ENCODE measurements around the gene CREB3L4. TPM values are rescaled to one million over a fixed set of nuclear protein-coding genes. Genes with fewer than 3 reads are reported as not detected.

CREB3L4 gene
- polyA plus RNA-seq, 1 donor (not counting 4 experiments of a cell fraction or from before 2014, with no cell fraction given): 6.0 TPM

DNA sequence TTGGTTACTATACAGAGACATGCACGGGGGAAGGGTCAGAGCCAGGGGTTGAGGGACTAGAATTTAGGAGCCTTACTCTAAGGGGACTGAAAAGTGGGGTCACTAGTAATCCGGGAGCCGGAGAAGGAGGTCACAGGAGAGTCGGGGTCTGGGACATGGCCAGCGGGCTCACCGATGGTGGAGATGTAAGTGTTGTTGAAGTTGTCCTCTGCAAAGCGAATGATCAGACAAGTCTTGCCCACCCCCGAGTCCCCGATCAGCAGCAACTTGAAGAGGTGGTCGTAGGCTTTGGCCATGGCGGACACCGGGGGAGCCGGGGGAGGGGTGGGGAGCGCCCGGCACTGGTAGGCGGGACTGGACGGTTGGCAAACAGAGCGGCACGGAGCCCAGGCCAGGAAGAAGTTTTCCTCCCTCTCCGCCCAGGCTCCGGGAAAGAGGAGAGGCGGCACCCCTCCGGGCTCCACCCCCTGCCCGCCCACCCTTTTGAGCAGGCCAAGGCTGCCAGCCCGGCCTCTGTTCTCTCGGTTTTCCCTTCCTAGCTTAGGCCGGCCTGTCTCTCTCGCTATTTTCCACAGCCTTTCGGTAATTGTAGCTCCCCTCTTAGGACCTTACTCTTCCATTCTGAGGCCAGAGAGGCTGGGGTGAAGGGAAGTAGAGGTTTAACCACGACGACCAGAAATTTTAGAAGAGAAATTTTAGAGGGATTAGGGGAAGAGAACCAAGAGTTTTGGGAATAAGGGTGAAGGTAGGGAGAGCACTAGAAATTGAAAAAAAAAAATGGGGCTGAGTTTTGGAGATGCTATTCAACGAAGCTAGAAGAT, 18.4 kb downstream of the CREB3L4 start, which contains the start of gene RAB13:
TSS of gene RAB13 (minus strand) at position 399 of the 821 bp plus-strand sequence. CDS start at position 296, 103 bp downstream.
- Histone ChIP-seq H3K4me3 (ENCODE audit: control insufficient read depth in 2 of 3, extremely low read depth in 1 of 3, insufficient read depth in 2 of 3, low read depth in 1 of 3, low read length in 3 of 3) (peak within 1 kb of the TSS; percentile 76 to 93 (median 92)), H3K9me3 (ENCODE audit: control insufficient read depth, low read depth, low read length) (no peaks in the 10 kb centered on the region), H3K79me2 (ENCODE audit: control insufficient read depth, insufficient read depth, low read length) (peaks cover 13% of the 10 kb centered on the region), H3K4me2 (ENCODE audit: control insufficient read depth, extremely low read depth, insufficient read depth, low read depth, low read length) (peak within 1 kb of the TSS; percentile 99), H3K9me1 (ENCODE audit: control insufficient read depth, extremely low read depth, insufficient read depth, low read length) (no peaks in the 10 kb centered on the region), H3K36me3 (ENCODE audit: control insufficient read depth in 2 of 2, extremely low read depth in 1 of 2, insufficient read depth in 2 of 2, low read length in 2 of 2) (peaks cover 2 to 8% of the 10 kb centered on the region in 2 experiments), H4K20me1 (ENCODE audit: control insufficient read depth, extremely low read depth, insufficient read depth, low read length) (no peaks in the 10 kb centered on the region), H3K9ac (ENCODE audit: control insufficient read depth, extremely low read depth, insufficient read depth, low read length) (peak within 1 kb of the TSS; percentile 85), H2AFZ (ENCODE audit: control insufficient read depth, low read length) (peak within 1 kb of the TSS; percentile 92), H3K27ac (ENCODE audit: control insufficient read depth, insufficient read depth, low read length) (peak within 1 kb of the TSS; percentile 79), H3K27me3 (ENCODE audit: control insufficient read depth, extremely low read depth, insufficient read depth, low read length) (no peaks in the 10 kb centered on the region), H3K4me1 (ENCODE audit: control insufficient read depth, extremely low read depth, insufficient read depth, low read length) (peaks cover 15% of the 10 kb centered on the region)
- no peak for FAIRE-seq
- DNase-seq (ENCODE audit: low read depth, low spot score): no peak
- dilution Hi-C loops (cut with MboI; ENCODE audit: extremely low pct_ligation_motif_present, low sequenced_read_pairs): no loop called here
- TF ChIP-seq, protein P1, sequence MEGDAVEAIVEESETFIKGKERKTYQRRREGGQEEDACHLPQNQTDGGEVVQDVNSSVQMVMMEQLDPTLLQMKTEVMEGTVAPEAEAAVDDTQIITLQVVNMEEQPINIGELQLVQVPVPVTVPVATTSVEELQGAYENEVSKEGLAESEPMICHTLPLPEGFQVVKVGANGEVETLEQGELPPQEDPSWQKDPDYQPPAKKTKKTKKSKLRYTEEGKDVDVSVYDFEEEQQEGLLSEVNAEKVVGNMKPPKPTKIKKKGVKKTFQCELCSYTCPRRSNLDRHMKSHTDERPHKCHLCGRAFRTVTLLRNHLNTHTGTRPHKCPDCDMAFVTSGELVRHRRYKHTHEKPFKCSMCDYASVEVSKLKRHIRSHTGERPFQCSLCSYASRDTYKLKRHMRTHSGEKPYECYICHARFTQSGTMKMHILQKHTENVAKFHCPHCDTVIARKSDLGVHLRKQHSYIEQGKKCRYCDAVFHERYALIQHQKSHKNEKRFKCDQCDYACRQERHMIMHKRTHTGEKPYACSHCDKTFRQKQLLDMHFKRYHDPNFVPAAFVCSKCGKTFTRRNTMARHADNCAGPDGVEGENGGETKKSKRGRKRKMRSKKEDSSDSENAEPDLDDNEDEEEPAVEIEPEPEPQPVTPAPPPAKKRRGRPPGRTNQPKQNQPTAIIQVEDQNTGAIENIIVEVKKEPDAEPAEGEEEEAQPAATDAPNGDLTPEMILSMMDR (optimal IDR thresholded peaks at IDR 0.05 in 1 of 3, IDR thresholded peaks at IDR 0.05 in 1 of 3, conservative IDR thresholded peaks at IDR 0.05 in 1 of 3; ENCODE audit: extremely low read depth in 1 of 3, insufficient read depth in 2 of 3, low read length in 3 of 3): no peak
- TF ChIP-seq EZH2 (IDR thresholded peaks at IDR 0.05; ENCODE audit: low read length): no peak

DNA sequence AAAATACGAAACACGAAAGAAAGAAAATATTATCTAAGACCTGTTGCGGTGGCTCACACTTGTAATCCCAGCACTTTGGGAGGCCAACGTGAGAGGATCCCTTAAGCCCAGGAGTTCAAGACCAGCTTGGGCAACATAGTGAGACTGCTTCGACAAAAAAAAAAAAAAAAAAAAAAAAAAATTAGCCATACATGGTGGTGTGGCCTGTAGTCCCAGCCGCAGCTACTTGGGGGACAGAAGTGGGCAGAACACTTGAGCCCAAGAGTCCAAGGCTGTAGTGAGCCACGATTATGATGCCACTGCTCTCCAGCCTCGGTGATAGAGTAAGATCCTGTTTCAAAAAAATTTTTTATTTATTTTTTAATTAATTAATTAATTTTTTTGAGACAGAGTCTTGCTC, 19.9 kb downstream of the CREB3L4 start:
- dilution Hi-C loops (cut with MboI; ENCODE audit: extremely low pct_ligation_motif_present, low sequenced_read_pairs): no loop called here
- H2AFZ ChIP-seq (ENCODE audit: control insufficient read depth, low read length): no peak overlapping the region
- no peak overlapping the region for H3K9ac ChIP-seq (ENCODE audit: control insufficient read depth, extremely low read depth, insufficient read depth, low read length)
- H3K36me3 ChIP-seq (ENCODE audit: control insufficient read depth in 2 of 2, extremely low read depth in 1 of 2, insufficient read depth in 2 of 2, low read length in 2 of 2): peaks cover 8 to 15% of the 10 kb centered on the region in 2 experiments
- H3K9me1 ChIP-seq (ENCODE audit: control insufficient read depth, extremely low read depth, insufficient read depth, low read length): no peaks in the 10 kb centered on the region
- no peak for DNase-seq (ENCODE audit: low read depth, low spot score)
- H3K27ac ChIP-seq (ENCODE audit: control insufficient read depth, insufficient read depth, low read length): no peak overlapping the region
- no peaks in the 10 kb centered on the region for H4K20me1 ChIP-seq (ENCODE audit: control insufficient read depth, extremely low read depth, insufficient read depth, low read length)
- no peaks in the 10 kb centered on the region for H3K27me3 ChIP-seq (ENCODE audit: control insufficient read depth, extremely low read depth, insufficient read depth, low read length)
- peaks cover 28% of the 10 kb centered on the region for H3K4me1 ChIP-seq (ENCODE audit: control insufficient read depth, extremely low read depth, insufficient read depth, low read length)
- H3K4me2 ChIP-seq (ENCODE audit: control insufficient read depth, extremely low read depth, insufficient read depth, low read depth, low read length): no peak overlapping the region
- TF ChIP-seq, protein P1 (optimal IDR thresholded peaks at IDR 0.05 in 1 of 3, IDR thresholded peaks at IDR 0.05 in 1 of 3, conservative IDR thresholded peaks at IDR 0.05 in 1 of 3; ENCODE audit: extremely low read depth in 1 of 3, insufficient read depth in 2 of 3, low read length in 3 of 3): no peak
- TF ChIP-seq EZH2 (IDR thresholded peaks at IDR 0.05; ENCODE audit: low read length): no peak
- FAIRE-seq: no peak
- H3K9me3 ChIP-seq (ENCODE audit: control insufficient read depth, low read depth, low read length): no peaks in the 10 kb centered on the region
- no peak overlapping the region for H3K4me3 ChIP-seq (ENCODE audit: control insufficient read depth in 2 of 3, extremely low read depth in 1 of 3, insufficient read depth in 2 of 3, low read depth in 1 of 3, low read length in 3 of 3)
- peaks cover 25% of the 10 kb centered on the region for H3K79me2 ChIP-seq (ENCODE audit: control insufficient read depth, insufficient read depth, low read length)
